HT1080 (cell line): ENCODE results near the gene SPECC1L. TPM values are rescaled to one million over a fixed set of nuclear protein-coding genes. Genes with fewer than 3 reads are reported as not detected.

Experiments
- DNase-seq: peaks from one replicate; pipeline ENCODE4 v3.0.0-alpha.2; 2015; ENCODE audit warnings: low read depth
- total RNA-seq: library from RNA; depleted of rRNA; stranded (reverse); fragments of >200 nt; shearing (Covaris generic); gene quantifications from 2 replicates; pipeline ENCODE4 v1.2.3, GENCODE V29; 2014

Gene SPECC1L
- total RNA-seq, 1 experiment from 2014 or later: 28.5 TPM

DNA sequence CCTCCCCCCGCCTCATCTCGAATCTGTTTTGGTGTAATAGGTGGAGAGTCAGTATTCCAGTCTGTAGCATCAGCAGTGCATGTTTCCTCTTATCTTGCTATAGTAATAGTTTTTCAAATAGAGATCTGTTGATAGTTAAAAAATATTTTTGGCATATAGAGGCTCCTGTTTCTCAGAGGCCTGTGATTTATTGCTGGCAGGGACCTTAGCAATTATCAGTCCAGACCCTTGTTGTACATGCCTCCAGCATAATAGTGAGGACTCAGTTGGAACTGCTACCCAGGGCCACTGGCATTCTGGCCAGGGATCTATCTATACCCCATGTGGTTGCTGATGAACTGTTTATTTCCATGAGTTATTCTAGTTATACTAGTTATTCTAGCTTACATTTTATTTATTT is 52.6 kb downstream of the SPECC1L start:
- DNase-seq: no peak

- DNase-seq: no peak
These were observed 53.1 kb downstream of the SPECC1L start for GRCh38 chr22:24323695-24324094.

- no peak for DNase-seq
These were observed 53.5 kb downstream of the SPECC1L start for GRCh38 chr22:24324137-24324536.

DNA sequence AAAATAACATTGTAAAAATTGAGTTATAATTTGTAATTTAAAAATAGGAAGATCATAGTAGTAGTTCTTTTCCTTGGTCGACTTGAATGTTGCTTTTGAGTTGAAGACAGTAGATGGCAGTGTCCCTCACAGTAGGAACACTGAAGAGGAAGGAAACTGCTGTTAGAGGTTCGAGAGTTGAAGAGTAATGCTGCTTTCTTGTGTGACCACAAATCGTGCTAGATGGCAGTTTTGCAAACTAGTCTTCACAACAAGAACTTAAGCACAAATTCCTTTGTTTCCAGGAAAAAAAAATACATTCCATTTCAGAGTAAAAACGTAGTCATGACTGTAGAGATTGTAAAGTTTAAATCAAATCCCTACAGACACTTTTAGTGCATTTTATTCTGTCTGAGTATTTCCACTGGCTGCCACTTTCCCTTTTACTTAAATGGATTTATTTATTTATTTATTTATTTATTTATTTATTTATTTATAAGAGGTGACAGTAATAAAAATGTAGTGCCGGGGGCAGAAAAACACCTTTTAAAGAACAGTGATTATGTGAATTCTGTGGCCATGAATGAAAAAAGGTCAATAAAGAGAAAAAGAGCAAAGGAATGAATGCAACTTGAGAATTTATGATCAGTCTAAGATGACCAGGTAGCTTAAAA is 54.6 kb downstream of the SPECC1L start:
- peak; percentile 62 for DNase-seq

DNA sequence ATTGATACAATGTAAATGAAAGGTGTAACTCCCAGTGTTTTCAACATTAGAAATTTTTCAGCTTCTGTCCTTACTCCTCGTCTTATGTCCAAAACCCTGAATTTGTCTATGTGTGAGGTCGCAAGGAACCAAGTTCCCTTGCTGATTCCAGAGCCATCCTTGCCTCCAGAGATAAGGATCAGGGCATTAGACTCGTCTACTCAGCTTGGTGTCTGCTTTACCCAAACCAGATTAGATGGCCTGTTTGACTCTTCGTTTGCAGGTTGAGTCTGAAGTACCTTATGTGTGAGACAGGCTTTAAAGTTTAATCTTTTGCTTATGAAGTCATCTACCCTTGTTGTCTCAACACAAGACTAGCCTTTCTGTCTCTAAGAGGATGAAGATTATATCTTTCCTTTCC is 55.6 kb downstream of the SPECC1L start:
- no peak for DNase-seq

- DNase-seq: no peak
These were observed 57.2 kb downstream of the SPECC1L start for GRCh38 chr22:24327832-24328231.

DNA sequence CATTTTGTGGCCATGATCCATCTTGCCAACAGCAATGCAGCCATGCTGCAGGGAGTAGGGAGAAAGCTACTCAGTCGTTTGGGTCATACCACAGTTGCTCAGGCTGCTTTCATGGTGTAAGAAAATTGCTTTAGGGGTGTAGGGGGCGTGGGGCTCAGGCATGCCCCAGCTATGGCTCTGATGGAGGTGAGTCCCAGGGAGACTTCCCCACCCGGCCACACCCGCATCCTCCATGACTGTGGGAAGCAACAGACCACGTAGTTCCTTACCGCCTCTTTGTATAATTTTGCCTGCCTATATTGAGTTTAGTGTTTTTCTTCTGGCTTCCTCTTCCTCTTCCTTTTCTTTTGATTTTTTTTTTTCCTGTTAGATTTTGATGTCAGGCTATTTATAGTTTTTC is 58.8 kb downstream of the SPECC1L start:
- no peak for DNase-seq

DNA sequence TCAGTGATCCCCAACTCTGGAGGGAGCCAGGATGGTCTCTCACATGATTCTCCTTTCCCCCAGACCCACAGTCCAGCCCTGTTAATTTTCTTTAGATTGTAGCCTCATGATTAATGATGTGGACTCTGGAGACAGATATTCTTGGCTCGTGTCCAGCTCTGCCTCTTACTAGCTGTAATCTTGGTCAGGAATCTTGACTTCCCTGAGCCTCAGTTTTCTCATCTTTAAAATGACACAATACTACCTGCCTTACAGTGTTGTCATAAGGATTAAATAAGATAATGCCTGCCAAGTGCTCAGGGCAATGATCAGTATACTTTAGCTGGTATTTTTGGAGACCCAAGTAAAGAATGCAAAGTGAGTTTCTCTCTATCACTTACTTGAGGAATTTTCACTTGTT is 60.0 kb downstream of the SPECC1L start:
- DNase-seq: no peak

GRCh38 chr22:24331468-24332440 is 61.1 kb downstream of the SPECC1L start:
- DNase-seq: no peak

- DNase-seq: peak; percentile 86
These were observed 62.7 kb downstream of the SPECC1L start for GRCh38 chr22:24333301-24333700.

- DNase-seq: no peak
These were observed 64.9 kb downstream of the SPECC1L start for GRCh38 chr22:24335496-24335895.

GRCh38 chr22:24337894-24338645 is 67.4 kb downstream of the SPECC1L start:
- no peak for DNase-seq

- DNase-seq: no peak
These were observed 68.3 kb downstream of the SPECC1L start for GRCh38 chr22:24338726-24339451.

DNA sequence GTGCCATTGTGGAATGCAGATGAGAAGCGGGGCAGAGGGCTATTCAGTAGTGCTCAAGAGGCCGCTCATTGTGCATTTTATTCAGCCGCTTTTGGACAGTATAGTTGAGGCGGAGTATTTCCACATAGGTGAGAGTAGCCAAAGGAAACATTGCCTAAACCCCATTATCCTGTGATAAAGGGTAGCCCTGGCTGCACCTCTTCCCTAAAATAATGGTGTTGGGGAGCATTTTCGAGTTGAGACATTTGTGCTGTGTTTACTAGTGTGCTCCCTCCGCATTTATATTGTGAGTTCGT is 68.8 kb downstream of the SPECC1L start:
- no peak for DNase-seq

DNA sequence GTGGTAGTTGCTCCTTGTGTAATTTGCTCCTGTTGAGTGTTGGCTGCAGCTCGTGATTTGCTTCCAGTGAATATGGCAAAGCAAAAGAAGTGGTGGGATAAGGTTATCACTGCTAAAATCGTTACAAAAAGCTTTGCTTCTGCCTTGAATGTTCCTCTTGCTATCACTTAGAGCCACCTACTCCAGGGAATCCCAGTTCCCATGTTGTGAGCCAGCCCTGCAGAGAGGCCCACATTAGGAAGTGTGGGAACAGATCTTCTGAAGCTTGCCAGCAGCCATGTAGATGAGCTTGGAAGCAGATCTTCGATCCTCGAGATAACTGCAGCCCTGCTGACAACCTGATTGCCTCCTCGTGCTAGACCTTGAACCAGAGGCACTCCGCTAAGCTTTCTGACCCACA is 71.0 kb downstream of the SPECC1L start:
- no peak for DNase-seq

GRCh38 chr22:24350627-24351026 is 80.0 kb downstream of the SPECC1L start:
- DNase-seq: no peak

DNA sequence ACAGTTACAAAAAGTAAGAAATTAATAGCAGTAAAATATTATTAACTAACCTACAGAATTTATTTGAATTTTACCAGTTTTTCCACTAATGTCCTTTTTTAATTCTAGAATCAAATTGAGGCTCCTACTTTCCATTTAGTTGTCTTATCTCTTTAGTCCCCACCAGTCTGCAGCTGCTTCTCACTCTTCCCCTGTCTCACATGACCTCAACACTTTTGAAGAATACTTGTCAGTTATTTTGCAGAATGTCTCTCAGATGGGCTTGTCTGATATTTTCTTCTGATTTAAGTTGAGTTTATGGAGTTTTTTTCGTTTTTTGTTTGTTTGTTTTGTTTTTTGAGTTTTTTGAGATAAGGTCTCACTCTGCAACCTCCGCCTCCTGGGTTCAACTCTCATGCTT is 82.5 kb downstream of the SPECC1L start:
- DNase-seq: no peak

- DNase-seq: no peak
These were observed 84.9 kb downstream of the SPECC1L start for GRCh38 chr22:24355574-24355973.

DNA sequence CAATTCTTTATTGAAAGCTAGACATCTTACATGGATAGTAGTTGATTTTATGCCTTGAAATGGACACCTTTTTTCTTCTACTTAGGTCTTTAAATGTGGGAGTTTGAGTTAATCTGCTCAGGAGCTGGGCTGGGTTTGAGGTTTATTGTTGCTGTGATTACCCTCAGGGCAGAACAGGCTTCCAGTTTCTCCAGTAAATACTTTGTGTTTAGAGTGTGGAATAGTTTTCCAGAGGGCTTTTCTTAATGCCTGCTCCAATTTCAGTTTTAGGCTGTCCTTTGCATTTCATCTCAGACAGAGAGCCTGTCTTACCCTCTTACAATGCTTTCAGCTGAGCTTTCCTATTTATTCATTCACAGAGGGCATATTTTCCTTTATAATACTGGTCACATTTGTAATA is 86.9 kb downstream of the SPECC1L start:
- DNase-seq: no peak

DNA sequence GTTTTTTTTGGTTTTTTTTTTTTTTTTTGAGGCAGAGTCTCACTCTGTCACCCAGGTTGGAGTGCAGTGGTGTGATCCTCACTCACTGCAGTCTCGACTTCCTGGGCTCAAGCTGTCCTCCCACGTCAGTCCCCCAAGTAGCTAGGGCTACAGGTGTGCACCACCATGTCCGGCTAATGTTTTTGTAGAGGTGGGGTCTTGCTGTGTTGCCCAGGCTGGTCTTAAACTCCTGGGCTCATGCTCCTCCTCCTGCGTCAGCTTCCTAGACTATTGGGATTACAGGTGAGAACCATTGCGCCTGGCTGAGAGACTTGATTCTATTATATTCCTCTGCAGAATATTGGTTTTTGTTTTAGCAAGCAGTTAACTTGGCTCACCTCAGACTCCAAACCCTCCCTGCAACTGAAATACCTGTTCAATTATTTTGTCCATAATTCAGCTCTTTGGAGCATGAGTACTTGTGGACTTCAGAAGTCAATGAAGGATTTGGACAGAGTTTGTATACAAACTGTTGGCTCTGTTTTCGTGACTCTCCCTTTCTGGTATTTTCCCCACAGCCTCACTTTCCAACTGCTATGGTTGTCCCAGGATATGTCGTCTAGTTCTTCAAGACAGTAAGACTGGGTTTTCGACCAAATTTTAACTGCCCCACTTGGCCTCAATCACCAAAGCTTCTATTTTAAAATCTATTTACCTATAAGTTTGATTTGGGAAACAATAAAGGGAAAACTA is 87.6 kb downstream of the SPECC1L start:
- DNase-seq: no peak
